K562 (cell line): ENCODE measurements around the gene TMEM41A. TPM values are rescaled to one million over a fixed set of nuclear protein-coding genes. Genes with fewer than 3 reads are reported as not detected.
A peak's percentile ranks its signal among the peaks of the same experiment; 100 is the strongest.

Experiments used
- BCL6 ChIP-seq: fragments of 250-450 bp; sonication (Bioruptor Pico); IDR thresholded peaks from 2 replicates; pipeline ENCODE4 v1.4.0; 2020
- CBX5 ChIP-seq: IDR thresholded peaks from 2 replicates; pipeline ENCODE4 v1.6.1; 2014; ENCODE audit warnings: low read depth, borderline replicate concordance
- FUS ChIP-seq: fragments of 200-400 bp; formaldehyde crosslinking; optimal IDR thresholded peaks from 2 replicates; pipeline ENCODE3; 2017; ENCODE audit warnings: low read depth, low read length
- GABPA ChIP-seq: fragments of 200-800 bp; sonication (Bioruptor generic); conservative IDR thresholded peaks from 2 replicates; pipeline ENCODE4 v1.6.1; 2016; ENCODE audit warnings: low read depth, missing genetic modification characterization, missing compliant biosample characterization
- HNRNPUL1 ChIP-seq: fragments of 200-400 bp; formaldehyde crosslinking; IDR thresholded peaks from 2 replicates; pipeline ENCODE4 v1.6.1; 2017; ENCODE audit warnings: low read length
- IFI16 ChIP-seq: fragments of 250-450 bp; sonication (Bioruptor Pico); IDR thresholded peaks from 2 replicates; pipeline ENCODE4 v2.1.2; 2022; ENCODE audit warnings: mild to moderate bottlenecking, inconsistent platforms
- KLF1 ChIP-seq: fragments of 450-650 bp; IDR thresholded peaks from 2 replicates; pipeline ENCODE4 v1.6.1; 2016; ENCODE audit warnings: missing genetic modification characterization, missing compliant biosample characterization
- KLF13 ChIP-seq: fragments of 450-650 bp; IDR thresholded peaks from 2 replicates; pipeline ENCODE4 v1.6.1; 2016; ENCODE audit warnings: missing genetic modification characterization, low read depth, mild to moderate bottlenecking, missing compliant biosample characterization, moderate library complexity, borderline replicate concordance
- MTF1 ChIP-seq: fragments of 250-450 bp; sonication (Bioruptor Pico); IDR thresholded peaks from 2 replicates; pipeline ENCODE4 v1.9.0; 2021; ENCODE audit warnings: moderate library complexity, mild to moderate bottlenecking, inconsistent platforms, borderline replicate concordance
- POLR3G ChIP-seq: IDR thresholded peaks from 2 replicates; pipeline ENCODE4 v1.6.1; 2011; ENCODE audit not compliant: insufficient read length, insufficient replicate concordance; ENCODE audit errors: extremely low read depth
- POU5F1 ChIP-seq: fragments of 150-350 bp; IDR thresholded peaks from 2 replicates; pipeline ENCODE4 v1.6.1; 2014; ENCODE audit warnings: borderline replicate concordance, low read length, low read depth, mild to moderate bottlenecking; ENCODE audit not compliant: partially characterized antibody
- TEAD1 ChIP-seq, 2 experiments: fragments of 450-650 bp in 1 of 2; sonication (generic) in 1 of 2; formaldehyde crosslinking; IDR thresholded peaks; 2 replicates each; pipeline versions ENCODE4 v1.4.0 to v1.8.0; 2020 to 2022; ENCODE audit warnings: mild to moderate bottlenecking in 2 of 2, missing genetic modification reagents in 1 of 2
- ZFPM2 ChIP-seq: fragments of 250-450 bp; sonication (Bioruptor Pico); IDR thresholded peaks from 2 replicates; pipeline ENCODE4 v1.5.1; 2022; ENCODE audit warnings: mild to moderate bottlenecking
- ZNF134 ChIP-seq: fragments of 250-450 bp; sonication (Bioruptor Pico); conservative IDR thresholded peaks from 2 replicates; pipeline ENCODE4 v1.4.0; 2020
- ZNF197 ChIP-seq: fragments of 200-800 bp; sonication (Bioruptor generic); IDR thresholded peaks from 2 replicates; pipeline ENCODE4 v1.6.1; 2016; ENCODE audit warnings: low read depth, missing genetic modification characterization, missing compliant biosample characterization
- ZNF217 ChIP-seq: sonication (generic); formaldehyde crosslinking; IDR thresholded peaks from 2 replicates; pipeline ENCODE4 v1.8.0; 2022; ENCODE audit warnings: mild to moderate bottlenecking, missing genetic modification reagents
- ZNF263 ChIP-seq: sonication (generic); formaldehyde crosslinking; IDR thresholded peaks from 2 replicates; pipeline ENCODE4 v1.8.0; 2022; ENCODE audit warnings: mild to moderate bottlenecking, missing genetic modification reagents, borderline replicate concordance
- ZNF583 ChIP-seq: fragments of 250-450 bp; sonication (Bioruptor Pico); IDR thresholded peaks from 2 replicates; pipeline ENCODE4 v1.4.0; 2020
- polyA plus RNA-seq, 8 experiments: library from polyadenylated mRNA; depleted of rRNA in 4 of 8; stranded (reverse) in 5 of 8; unstranded in 3 of 8; fragments of >200 nt; fragmentation: Nextera tagmentation in 2 of 8; fragmentation: Illumina TruSeq in 1 of 8; extraction: Ambion mirVana in 2 of 8; extraction: Trizol in 1 of 8; gene quantifications; 2 replicates each; pipeline versions ENCODE4 v1.2.1 to v1.2.3, GENCODE V29; 2011 to 2014; ENCODE audit warnings: inconsistent platforms in 1 of 8, missing spikeins in 1 of 8
- total RNA-seq, 7 experiments: library from RNA; depleted of rRNA in 6 of 7; stranded (reverse); fragments of >200 nt in 6 of 7; fragmentation: Illumina TruSeq in 2 of 7; extraction: Trizol in 2 of 7; gene quantifications; 2 replicates each; pipeline versions ENCODE4 v1.2.1 to v1.2.3, GENCODE V29; 2011 to 2021; ENCODE audit warnings: low replicate concordance in 1 of 7
- TF ChIP-seq, protein P1 (sequence below): fragments of 250-450 bp; sonication (Bioruptor Pico); IDR thresholded peaks from 2 replicates; pipeline ENCODE4 v1.6.1; 2021; ENCODE audit warnings: mild to moderate bottlenecking
- TF ChIP-seq, protein P2 (sequence below): IDR thresholded peaks from 2 replicates; pipeline ENCODE4 v1.6.1; 2012; ENCODE audit warnings: low read depth, low read length, improper control_type of control experiment, borderline replicate concordance
- TF ChIP-seq, protein P3 (sequence below): fragments of 250-450 bp; sonication (Bioruptor Pico); IDR thresholded peaks from 2 replicates; pipeline ENCODE4 v1.4.0; 2020
- TF ChIP-seq, protein P4 (sequence below): IDR thresholded peaks from 3 replicates; pipeline ENCODE4 v1.6.1; 2011; ENCODE audit warnings: borderline replicate concordance, mild to moderate bottlenecking, moderate library complexity; ENCODE audit not compliant: insufficient read length; ENCODE audit errors: extremely low read depth

TMEM41A gene
- total and polyA plus RNA-seq, 9 of the 15 experiments (the other 6 are each of a cell fraction or from before 2014, with no cell fraction given): 22.5 to 65.9 (median 31.5) TPM

DNA sequence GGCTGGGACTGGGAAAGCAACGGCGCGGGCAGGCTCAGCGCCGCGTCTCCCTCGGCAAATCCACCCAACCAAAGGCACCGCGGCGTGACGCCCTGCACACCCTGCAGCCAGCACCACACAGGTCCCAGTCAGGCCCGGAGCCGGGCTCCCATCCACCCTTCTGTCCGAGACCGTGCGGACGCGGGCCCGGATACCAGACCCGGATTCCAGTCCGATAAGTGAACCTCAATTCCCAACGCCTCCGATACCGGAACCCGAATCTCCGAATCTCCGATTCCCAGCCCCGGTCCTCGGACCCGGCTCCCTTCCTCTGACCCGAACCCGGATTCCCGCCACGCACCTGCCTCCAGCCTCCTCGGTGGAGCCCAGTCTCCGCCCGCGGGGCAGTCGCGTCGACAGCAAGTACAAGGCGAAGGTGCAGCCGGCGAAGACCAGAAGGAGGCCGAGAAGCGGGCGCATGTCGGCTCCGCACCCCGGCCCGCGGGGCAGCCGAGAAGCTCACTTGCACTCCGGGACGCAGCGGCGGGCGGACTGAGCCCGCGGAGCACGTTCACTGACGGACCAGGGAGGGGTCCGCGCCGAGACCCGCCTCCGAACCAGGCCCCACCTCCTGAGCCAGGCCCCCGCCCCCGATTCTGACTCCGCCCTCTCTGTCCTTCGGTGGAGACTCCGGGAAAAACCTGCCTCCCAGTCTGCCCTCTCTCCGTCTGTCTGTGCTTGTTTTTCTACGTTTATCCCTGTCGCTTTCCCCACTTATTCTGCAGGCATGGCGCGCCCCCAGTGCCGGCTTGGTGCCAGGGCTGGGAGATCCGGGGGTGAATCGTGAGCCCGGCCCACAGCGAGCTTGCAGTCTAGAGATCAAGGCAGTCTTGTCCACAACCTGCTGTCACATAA, at the start of gene TMEM41A (continued):
- TF ChIP-seq ZNF217 (CRISPR knock-in tag): no peak
- TF ChIP-seq ZFPM2 (CRISPR knock-in tag): no peak
- TF ChIP-seq CBX5: peak; percentile 61; the same call in 1 of the 2 replicates
- TF ChIP-seq, protein P1, sequence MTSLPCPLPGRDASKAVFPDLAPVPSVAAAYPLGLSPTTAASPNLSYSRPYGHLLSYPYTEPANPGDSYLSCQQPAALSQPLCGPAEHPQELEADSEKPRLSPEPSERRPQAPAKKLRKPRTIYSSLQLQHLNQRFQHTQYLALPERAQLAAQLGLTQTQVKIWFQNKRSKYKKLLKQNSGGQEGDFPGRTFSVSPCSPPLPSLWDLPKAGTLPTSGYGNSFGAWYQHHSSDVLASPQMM (CRISPR knock-in tag): no peak
- no peak for TF ChIP-seq ZNF197
- TF ChIP-seq, protein P2, sequence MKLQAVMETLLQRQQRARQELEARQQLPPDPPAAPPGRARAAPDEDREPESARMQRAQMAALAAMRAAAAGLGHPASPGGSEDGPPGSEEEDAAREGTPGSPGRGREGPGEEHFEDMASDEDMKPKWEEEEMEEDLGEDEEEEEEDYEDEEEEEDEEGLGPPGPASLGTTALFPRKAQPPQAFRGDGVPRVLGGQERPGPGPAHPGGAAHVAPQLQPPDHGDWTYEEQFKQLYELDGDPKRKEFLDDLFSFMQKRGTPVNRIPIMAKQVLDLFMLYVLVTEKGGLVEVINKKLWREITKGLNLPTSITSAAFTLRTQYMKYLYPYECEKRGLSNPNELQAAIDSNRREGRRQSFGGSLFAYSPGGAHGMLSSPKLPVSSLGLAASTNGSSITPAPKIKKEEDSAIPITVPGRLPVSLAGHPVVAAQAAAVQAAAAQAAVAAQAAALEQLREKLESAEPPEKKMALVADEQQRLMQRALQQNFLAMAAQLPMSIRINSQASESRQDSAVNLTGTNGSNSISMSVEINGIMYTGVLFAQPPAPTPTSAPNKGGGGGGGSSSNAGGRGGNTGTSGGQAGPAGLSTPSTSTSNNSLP: no peak
- peak; percentile 93 for TF ChIP-seq GABPA
- no peak for TF ChIP-seq ZNF583 (CRISPR knock-in tag)
- TF ChIP-seq POLR3G: no peak
- TF ChIP-seq IFI16 (CRISPR knock-in tag): no peak
- peak; percentile 56 to 77; a peak in 3 of 4 replicates for TF ChIP-seq TEAD1 (CRISPR knock-in tag; IDR thresholded peaks at IDR 0.05)
- TF ChIP-seq BCL6: no peak
- TF ChIP-seq FUS: peak; percentile 24
- TF ChIP-seq POU5F1: no peak
- TF ChIP-seq KLF1 (tag): peak; percentile 61; the same call in 1 of the 2 replicates
- TF ChIP-seq, protein P3, sequence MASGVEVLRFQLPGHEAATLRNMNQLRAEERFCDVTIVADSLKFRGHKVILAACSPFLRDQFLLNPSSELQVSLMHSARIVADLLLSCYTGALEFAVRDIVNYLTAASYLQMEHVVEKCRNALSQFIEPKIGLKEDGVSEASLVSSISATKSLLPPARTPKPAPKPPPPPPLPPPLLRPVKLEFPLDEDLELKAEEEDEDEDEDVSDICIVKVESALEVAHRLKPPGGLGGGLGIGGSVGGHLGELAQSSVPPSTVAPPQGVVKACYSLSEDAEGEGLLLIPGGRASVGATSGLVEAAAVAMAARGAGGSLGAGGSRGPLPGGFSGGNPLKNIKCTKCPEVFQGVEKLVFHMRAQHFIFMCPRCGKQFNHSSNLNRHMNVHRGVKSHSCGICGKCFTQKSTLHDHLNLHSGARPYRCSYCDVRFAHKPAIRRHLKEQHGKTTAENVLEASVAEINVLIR (CRISPR knock-in tag): no peak
- no peak for TF ChIP-seq MTF1 (CRISPR knock-in tag)
- no peak for TF ChIP-seq HNRNPUL1
- no peak for TF ChIP-seq ZNF134 (CRISPR knock-in tag)
- TF ChIP-seq KLF13 (tag): 0 out of 2 replicates have a peak, but pooled peaks have one; percentile 17
- TF ChIP-seq, protein P4, sequence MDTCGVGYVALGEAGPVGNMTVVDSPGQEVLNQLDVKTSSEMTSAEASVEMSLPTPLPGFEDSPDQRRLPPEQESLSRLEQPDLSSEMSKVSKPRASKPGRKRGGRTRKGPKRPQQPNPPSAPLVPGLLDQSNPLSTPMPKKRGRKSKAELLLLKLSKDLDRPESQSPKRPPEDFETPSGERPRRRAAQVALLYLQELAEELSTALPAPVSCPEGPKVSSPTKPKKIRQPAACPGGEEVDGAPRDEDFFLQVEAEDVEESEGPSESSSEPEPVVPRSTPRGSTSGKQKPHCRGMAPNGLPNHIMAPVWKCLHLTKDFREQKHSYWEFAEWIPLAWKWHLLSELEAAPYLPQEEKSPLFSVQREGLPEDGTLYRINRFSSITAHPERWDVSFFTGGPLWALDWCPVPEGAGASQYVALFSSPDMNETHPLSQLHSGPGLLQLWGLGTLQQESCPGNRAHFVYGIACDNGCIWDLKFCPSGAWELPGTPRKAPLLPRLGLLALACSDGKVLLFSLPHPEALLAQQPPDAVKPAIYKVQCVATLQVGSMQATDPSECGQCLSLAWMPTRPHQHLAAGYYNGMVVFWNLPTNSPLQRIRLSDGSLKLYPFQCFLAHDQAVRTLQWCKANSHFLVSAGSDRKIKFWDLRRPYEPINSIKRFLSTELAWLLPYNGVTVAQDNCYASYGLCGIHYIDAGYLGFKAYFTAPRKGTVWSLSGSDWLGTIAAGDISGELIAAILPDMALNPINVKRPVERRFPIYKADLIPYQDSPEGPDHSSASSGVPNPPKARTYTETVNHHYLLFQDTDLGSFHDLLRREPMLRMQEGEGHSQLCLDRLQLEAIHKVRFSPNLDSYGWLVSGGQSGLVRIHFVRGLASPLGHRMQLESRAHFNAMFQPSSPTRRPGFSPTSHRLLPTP: no peak
- TF ChIP-seq ZNF263 (CRISPR knock-in tag): no peak
